ENCODE data around the gene ATRX.

DNA sequence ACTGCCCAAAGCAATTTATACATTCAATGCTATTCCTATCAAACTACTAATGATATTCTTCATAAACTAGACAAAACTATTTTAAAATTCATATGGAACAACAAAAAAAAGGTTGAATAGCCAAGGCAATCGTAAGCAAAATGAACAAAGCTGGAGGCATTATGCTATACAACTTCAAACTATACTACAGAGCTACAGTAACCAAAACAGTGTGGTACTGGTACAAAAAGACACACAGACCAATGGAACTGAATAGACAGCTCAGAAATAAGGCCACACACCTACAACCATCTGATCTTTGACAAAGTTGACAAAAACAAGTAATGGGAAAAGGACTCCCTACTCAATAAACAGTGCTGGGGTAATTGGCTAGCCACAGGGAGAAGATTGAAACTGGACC, 271.8 kb downstream of the ATRX start:
- TF ChIP-seq, protein P1, sequence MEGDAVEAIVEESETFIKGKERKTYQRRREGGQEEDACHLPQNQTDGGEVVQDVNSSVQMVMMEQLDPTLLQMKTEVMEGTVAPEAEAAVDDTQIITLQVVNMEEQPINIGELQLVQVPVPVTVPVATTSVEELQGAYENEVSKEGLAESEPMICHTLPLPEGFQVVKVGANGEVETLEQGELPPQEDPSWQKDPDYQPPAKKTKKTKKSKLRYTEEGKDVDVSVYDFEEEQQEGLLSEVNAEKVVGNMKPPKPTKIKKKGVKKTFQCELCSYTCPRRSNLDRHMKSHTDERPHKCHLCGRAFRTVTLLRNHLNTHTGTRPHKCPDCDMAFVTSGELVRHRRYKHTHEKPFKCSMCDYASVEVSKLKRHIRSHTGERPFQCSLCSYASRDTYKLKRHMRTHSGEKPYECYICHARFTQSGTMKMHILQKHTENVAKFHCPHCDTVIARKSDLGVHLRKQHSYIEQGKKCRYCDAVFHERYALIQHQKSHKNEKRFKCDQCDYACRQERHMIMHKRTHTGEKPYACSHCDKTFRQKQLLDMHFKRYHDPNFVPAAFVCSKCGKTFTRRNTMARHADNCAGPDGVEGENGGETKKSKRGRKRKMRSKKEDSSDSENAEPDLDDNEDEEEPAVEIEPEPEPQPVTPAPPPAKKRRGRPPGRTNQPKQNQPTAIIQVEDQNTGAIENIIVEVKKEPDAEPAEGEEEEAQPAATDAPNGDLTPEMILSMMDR (IDR thresholded peaks at IDR 0.05; ENCODE audit: poor library complexity, severe bottlenecking) = no peak
- TF ChIP-seq EP300 (conservative IDR thresholded peaks at IDR 0.05; ENCODE audit: poor library complexity, severe bottlenecking) = no peak
- TF ChIP-seq SMC3 (conservative IDR thresholded peaks at IDR 0.05; ENCODE audit: poor library complexity) = no peak
- no peak for TF ChIP-seq POLR2AphosphoS5 (IDR thresholded peaks at IDR 0.05)
- TF ChIP-seq EZH2 (IDR thresholded peaks at IDR 0.05; ENCODE audit: borderline replicate concordance, insufficient read depth, low read length, poor library complexity, severe bottlenecking) = no peak
- TF ChIP-seq TAF1 (IDR thresholded peaks at IDR 0.05; ENCODE audit: low read depth) = no peak
- no peak for TF ChIP-seq MXI1 (conservative IDR thresholded peaks at IDR 0.05; ENCODE audit: poor library complexity, severe bottlenecking)
- TF ChIP-seq RAD21 (conservative IDR thresholded peaks at IDR 0.05) = no peak
- TF ChIP-seq, protein P2, sequence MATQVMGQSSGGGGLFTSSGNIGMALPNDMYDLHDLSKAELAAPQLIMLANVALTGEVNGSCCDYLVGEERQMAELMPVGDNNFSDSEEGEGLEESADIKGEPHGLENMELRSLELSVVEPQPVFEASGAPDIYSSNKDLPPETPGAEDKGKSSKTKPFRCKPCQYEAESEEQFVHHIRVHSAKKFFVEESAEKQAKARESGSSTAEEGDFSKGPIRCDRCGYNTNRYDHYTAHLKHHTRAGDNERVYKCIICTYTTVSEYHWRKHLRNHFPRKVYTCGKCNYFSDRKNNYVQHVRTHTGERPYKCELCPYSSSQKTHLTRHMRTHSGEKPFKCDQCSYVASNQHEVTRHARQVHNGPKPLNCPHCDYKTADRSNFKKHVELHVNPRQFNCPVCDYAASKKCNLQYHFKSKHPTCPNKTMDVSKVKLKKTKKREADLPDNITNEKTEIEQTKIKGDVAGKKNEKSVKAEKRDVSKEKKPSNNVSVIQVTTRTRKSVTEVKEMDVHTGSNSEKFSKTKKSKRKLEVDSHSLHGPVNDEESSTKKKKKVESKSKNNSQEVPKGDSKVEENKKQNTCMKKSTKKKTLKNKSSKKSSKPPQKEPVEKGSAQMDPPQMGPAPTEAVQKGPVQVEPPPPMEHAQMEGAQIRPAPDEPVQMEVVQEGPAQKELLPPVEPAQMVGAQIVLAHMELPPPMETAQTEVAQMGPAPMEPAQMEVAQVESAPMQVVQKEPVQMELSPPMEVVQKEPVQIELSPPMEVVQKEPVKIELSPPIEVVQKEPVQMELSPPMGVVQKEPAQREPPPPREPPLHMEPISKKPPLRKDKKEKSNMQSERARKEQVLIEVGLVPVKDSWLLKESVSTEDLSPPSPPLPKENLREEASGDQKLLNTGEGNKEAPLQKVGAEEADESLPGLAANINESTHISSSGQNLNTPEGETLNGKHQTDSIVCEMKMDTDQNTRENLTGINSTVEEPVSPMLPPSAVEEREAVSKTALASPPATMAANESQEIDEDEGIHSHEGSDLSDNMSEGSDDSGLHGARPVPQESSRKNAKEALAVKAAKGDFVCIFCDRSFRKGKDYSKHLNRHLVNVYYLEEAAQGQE (IDR thresholded peaks at IDR 0.05; ENCODE audit: borderline replicate concordance) = no peak
